Kidney (tissue), 22 donors: ENCODE results near the gene RBMS3. TPM values are rescaled to one million over a fixed set of nuclear protein-coding genes. Genes with fewer than 3 reads are reported as not detected.
"Not testable (repeated sequence)": the region's sequence is repeated elsewhere in the genome, so short reads cannot be mapped to it uniquely, and the experiment has no call there.

Source experiments
- DNase-seq, 5 donors: peaks; one replicate each; pipeline ENCODE4 v3.0.0-alpha.2; 2013 to 2020
- FAIRE-seq: peaks from 2 replicates; lab custom pipeline; 2012; peaks lifted over from hg19 to GRCh38; lab: Jason Lieb, UNC
- H3K27ac ChIP-seq, 2 donors: one replicate each; pipeline ENCODE4 v1.7.0; 2013; ENCODE audit warnings: low read depth in 2 of 2, low read length in 2 of 2, inconsistent platforms in 1 of 2
- H3K27me3 ChIP-seq: one replicate; pipeline ENCODE4 v1.7.1; 2013; ENCODE audit warnings: low read length, inconsistent platforms; ENCODE audit not compliant: control insufficient read depth, insufficient read depth
- H3K36me3 ChIP-seq, 3 donors: one replicate each; pipeline versions ENCODE4 v1.7.0 to v1.7.1; 2013; ENCODE audit warnings: low read length in 3 of 3, control low read depth in 1 of 3, inconsistent platforms in 1 of 3; ENCODE audit not compliant: insufficient read depth in 3 of 3, control insufficient read depth in 2 of 3
- H3K4me1 ChIP-seq, 3 donors: one replicate each; pipeline versions ENCODE4 v1.7.0 to v1.7.1; 2013; ENCODE audit warnings: low read length in 3 of 3, inconsistent platforms in 1 of 3, low read depth in 1 of 3; ENCODE audit not compliant: control insufficient read depth in 2 of 3, insufficient read depth in 2 of 3
- H3K4me3 ChIP-seq, 3 donors: one replicate each; pipeline versions ENCODE4 v1.7.0 to v1.8.1; 2013; ENCODE audit warnings: low read length in 3 of 3, control low read depth in 1 of 3, inconsistent platforms in 1 of 3
- H3K9ac ChIP-seq, 3 donors: one replicate each; pipeline versions ENCODE4 v1.7.0 to v1.7.1; 2013; ENCODE audit warnings: low read length in 3 of 3, control low read depth in 1 of 3, inconsistent platforms in 1 of 3
- H3K9me3 ChIP-seq, 3 donors: one replicate each; pipeline versions ENCODE4 v1.7.0 to v1.7.1; 2013; ENCODE audit warnings: low read length in 3 of 3, control low read depth in 1 of 3, inconsistent platforms in 1 of 3; ENCODE audit not compliant: control insufficient read depth in 2 of 3, insufficient read depth in 1 of 3
- intact Hi-C: fragments of 100-400 bp; cut with DNase I; formaldehyde crosslinking; loops from one replicate; pipeline ENCODE4 v1.11.1; 2022
- long read RNA-seq, 10 donors: library from polyadenylated mRNA in 1 of 10; unstranded in 1 of 10; transcript quantifications; one replicate each; pipeline ENCODE4 v2.0.0 and lab custom pipeline, GENCODE V29; 2021 to 2026
- polyA plus RNA-seq: library from polyadenylated mRNA; stranded (reverse); fragments of 350-450 nt; fragmentation: Illumina TruSeq; extraction: RNeasy Lipid Tissue Mini Kit (QIAGEN cat#74804); gene quantifications from one replicate; pipeline ENCODE4 v1.2.3, GENCODE V29; 2014; ENCODE audit warnings: low read depth, low replicate concordance; ENCODE audit not compliant: insufficient read depth
- total RNA-seq: library from RNA; stranded (reverse); fragmentation: NEBNext Ultra II Directional; extraction: Animal tissue kit (Norgen Biotek cat#: 25700); gene quantifications from one replicate; pipeline ENCODE4 v1.2.1, GENCODE V29; 2021
- TF ChIP-seq, protein P1 (sequence below): IDR thresholded peaks from 3 replicates; pipeline ENCODE4 v1.5.1; 2012; ENCODE audit warnings: mild to moderate bottlenecking, moderate library complexity, borderline replicate concordance; ENCODE audit not compliant: insufficient read depth; ENCODE audit errors: extremely low read depth
- donor health status: control.
- donor health status: control.
- donor health status: control.
- donor health status: control.
- donor health status: control.
- donor health status: DM: yes; HTN: yes; CAD: no.
- donor health status: Normal renal cell carcinoma (clear cell type).

RBMS3 gene
- 48.8 TPM for total RNA-seq
- polyA plus RNA-seq: 3.2 TPM
- long read RNA-seq, donor 1: 0 reads
- long read RNA-seq, donor 2, partial matches to known transcripts: 6 of 7 reads
- long read RNA-seq, donor 2, other reads (novel, unspliced or antisense): 0 of 7 reads
- long read RNA-seq, donor 3, partial matches to known transcripts: 13 of 13 reads
- long read RNA-seq, donor 3, other reads (novel, unspliced or antisense): 0 of 13 reads
- long read RNA-seq, donor 4, partial matches to known transcripts: 5 of 6 reads
- long read RNA-seq, donor 4, other reads (novel, unspliced or antisense): 0 of 6 reads
- long read RNA-seq, donor 5: 0 reads
- long read RNA-seq, donor 6, full-length matches to known transcripts: 2 of 2 reads
- long read RNA-seq, donor 6, partial matches to known transcripts: 0 of 2 reads
- long read RNA-seq, donor 6, other reads (novel, unspliced or antisense): 0 of 2 reads
- long read RNA-seq, donor 7, full-length matches to known transcripts: 3 of 21 reads
- long read RNA-seq, donor 7, partial matches to known transcripts: 6 of 21 reads
- long read RNA-seq, donor 7, other reads (novel, unspliced or antisense): 12 of 21 reads
- long read RNA-seq, donor 8: 0 reads
- long read RNA-seq, donor 9, full-length matches to known transcripts: 2 of 2 reads
- long read RNA-seq, donor 9, partial matches to known transcripts: 0 of 2 reads
- long read RNA-seq, donor 9, other reads (novel, unspliced or antisense): 0 of 2 reads
- long read RNA-seq, donor 10, partial matches to known transcripts: 41 of 44 reads
- long read RNA-seq, donor 10, other reads (novel, unspliced or antisense): 0 of 44 reads

DNA sequence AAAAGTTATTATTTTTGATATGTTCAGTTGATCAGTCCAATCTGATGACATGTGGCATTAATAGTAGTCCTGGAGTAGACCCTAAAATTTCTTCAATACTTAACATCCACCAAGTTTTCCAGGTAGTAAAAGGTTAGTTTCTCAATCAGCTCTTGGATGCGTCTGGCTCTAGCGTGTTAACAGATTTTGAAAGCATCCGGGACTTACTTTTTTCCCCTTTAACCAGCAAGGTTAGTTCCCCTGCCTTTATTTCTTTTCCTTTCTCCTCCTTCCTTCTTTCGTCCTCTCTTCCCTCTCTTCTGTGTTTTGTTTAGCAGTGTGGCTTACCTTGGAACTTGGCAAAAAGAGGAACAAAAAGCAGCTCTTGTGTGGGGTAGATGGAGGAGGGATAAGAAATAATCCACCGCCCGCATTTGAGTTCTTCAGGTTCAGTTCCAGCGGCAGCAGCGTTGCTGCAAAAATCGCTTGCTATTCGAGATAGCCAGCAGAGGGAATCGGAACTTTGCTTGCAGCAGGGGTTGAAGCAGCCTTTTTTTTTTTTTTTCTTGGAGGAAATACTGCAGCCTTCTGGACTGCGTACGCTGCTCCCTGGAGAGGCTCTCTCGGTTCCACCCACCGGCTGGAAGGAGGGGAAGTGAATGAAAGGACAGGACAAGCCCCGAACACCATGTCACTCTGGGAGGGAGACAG lies at the start of gene RBMS3:
Gene RBMS3 (plus strand): TSS at position 668 of the 690 bp plus-strand sequence.
- TF ChIP-seq, protein P1, sequence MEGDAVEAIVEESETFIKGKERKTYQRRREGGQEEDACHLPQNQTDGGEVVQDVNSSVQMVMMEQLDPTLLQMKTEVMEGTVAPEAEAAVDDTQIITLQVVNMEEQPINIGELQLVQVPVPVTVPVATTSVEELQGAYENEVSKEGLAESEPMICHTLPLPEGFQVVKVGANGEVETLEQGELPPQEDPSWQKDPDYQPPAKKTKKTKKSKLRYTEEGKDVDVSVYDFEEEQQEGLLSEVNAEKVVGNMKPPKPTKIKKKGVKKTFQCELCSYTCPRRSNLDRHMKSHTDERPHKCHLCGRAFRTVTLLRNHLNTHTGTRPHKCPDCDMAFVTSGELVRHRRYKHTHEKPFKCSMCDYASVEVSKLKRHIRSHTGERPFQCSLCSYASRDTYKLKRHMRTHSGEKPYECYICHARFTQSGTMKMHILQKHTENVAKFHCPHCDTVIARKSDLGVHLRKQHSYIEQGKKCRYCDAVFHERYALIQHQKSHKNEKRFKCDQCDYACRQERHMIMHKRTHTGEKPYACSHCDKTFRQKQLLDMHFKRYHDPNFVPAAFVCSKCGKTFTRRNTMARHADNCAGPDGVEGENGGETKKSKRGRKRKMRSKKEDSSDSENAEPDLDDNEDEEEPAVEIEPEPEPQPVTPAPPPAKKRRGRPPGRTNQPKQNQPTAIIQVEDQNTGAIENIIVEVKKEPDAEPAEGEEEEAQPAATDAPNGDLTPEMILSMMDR: peak; percentile 47
- Histone ChIP-seq H3K4me3 (peak within 1 kb of the TSS; percentile 84 to 93 (median 88)), H3K9me3 (no peaks in the 10 kb centered on the region), H3K4me1 (peaks cover 0 to 2% (median 0%) of the 10 kb centered on the region in 3 donors), H3K27ac (peak within 1 kb of the TSS; percentile 68 to 89), H3K27me3 (no peaks in the 10 kb centered on the region), H3K9ac (peak within 1 kb of the TSS; percentile 74 to 94 (median 85)), H3K36me3 (no peaks in the 10 kb centered on the region)
- FAIRE-seq (peak; percentile 77), DNase-seq (peak; percentile 87 to 97 (median 94))
- intact Hi-C loops: no loop called here

GRCh38 chr3:29233126-29233525 lies 47.7 kb upstream of the RBMS3 start:
- H3K4me3 ChIP-seq, H3K9me3 ChIP-seq, FAIRE-seq, H3K27ac ChIP-seq, H3K4me1 ChIP-seq, intact Hi-C loops, H3K36me3 ChIP-seq, H3K9ac ChIP-seq, H3K27me3 ChIP-seq, DNase-seq: not testable (repeated sequence)

DNA sequence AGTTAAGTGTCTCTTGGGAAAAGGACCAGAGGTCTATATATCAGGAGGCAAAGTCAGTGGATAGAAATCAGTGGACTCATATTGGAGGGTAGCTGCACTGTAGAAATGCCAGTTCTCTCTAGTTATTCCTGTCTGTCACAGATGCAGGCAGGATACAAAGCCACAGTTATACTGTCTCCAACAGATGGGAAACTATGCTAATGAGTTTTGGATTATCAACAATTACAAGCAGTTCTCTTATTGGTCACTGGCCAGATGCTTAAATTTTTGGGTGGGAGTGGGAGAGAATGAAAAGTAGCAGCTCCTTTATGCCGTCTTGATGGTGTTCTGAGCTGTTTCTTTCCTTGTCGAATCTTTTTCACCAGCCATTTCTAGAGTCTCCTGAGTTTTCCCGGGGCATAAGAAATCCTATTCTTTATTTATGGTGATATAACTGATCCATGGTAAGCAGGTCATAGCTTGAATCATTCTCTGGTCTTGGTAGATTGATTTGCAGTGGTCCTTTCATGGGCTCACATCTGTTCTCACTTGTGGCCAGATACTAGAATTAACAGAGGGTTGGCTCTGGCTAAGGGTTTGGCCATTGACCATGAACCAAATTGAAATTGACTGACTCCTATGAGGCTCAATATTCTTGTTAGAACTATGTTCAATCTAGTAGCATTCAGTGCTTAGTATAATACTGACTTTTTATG lies 44.6 kb upstream of the RBMS3 start:
- DNase-seq: no peak
- FAIRE-seq: no peak
- H3K9me3 ChIP-seq: no peaks in the 10 kb centered on the region
- no peak overlapping the region for H3K4me3 ChIP-seq
- H3K27me3 ChIP-seq: no peaks in the 10 kb centered on the region
- intact Hi-C loops: no loop called here
- no peaks in the 10 kb centered on the region for H3K4me1 ChIP-seq
- H3K36me3 ChIP-seq: no peaks in the 10 kb centered on the region
- H3K9ac ChIP-seq: no peak overlapping the region
- TF ChIP-seq, protein P1: no peak
- no peak overlapping the region for H3K27ac ChIP-seq
